Caco-2 (cell line): ENCODE measurements around the gene PLA2G2D. TPM values are rescaled to one million over a fixed set of nuclear protein-coding genes. Genes with fewer than 3 reads are reported as not detected.

Experiments used
- BruUV-seq: library from RNA; stranded (reverse); fragments of 400-500 nt; replicated peaks from 2 replicates; lab custom pipeline; 2021; lab: Mats Ljungman, UMichigan
- CTCF ChIA-PET: fragments of 300-600 bp; sonication (Branson Sonifier 250); formaldehyde crosslinking; loops from one replicate; lab custom pipeline; 2022; ENCODE audit warnings: antibody characterized with exemption; lab: Charles Lee
- POLR2A ChIA-PET: fragments of 300-600 bp; sonication (Branson Sonifier 250); formaldehyde crosslinking; loops from one replicate; lab custom pipeline; 2022; ENCODE audit warnings: antibody characterized with exemption; lab: Charles Lee
- DNase-seq, 2 experiments: peaks; one replicate each; pipeline versions ENCODE4 v3.0.0 to v3.0.0-alpha.2; 2020 to 2022
- H3K27me3 ChIP-seq: replicated peaks from 2 replicates; pipeline ENCODE4 v1.6.0; 2011; ENCODE audit warnings: low read length; ENCODE audit not compliant: control insufficient read depth, insufficient read depth
- H3K36me3 ChIP-seq: 2 replicates; pipeline ENCODE4 v1.5.1; 2011; ENCODE audit warnings: low read length; ENCODE audit not compliant: control insufficient read depth, insufficient read depth
- H3K4me1 ChIP-seq: fragments of 250-450 bp; sonication (Bioruptor Pico); 2 replicates; pipeline ENCODE4 v1.5.1; 2020; ENCODE audit warnings: mild to moderate bottlenecking
- H3K4me3 ChIP-seq: 2 replicates; pipeline ENCODE4 v1.5.1; 2011; ENCODE audit warnings: low read depth, mild to moderate bottlenecking, control low read depth, low read length
- H3K9me3 ChIP-seq: fragments of 250-450 bp; sonication (Bioruptor Pico); 2 replicates; pipeline ENCODE4 v1.5.1; 2020; ENCODE audit warnings: mild to moderate bottlenecking, moderate library complexity
- H3K27ac Mint-ChIP-seq: one replicate; pipeline ENCODE4 v1.8.0; 2022; ENCODE audit warnings: mixed read lengths; ENCODE audit not compliant: unreplicated experiment
- H3K27me3 Mint-ChIP-seq: one replicate; pipeline ENCODE4 v1.8.0; 2022; ENCODE audit warnings: mixed read lengths; ENCODE audit not compliant: insufficient read depth, unreplicated experiment
- H3K36me3 Mint-ChIP-seq: one replicate; pipeline ENCODE4 v1.8.0; 2022; ENCODE audit warnings: mild to moderate bottlenecking, mixed read lengths; ENCODE audit not compliant: insufficient read depth, unreplicated experiment
- H3K4me1 Mint-ChIP-seq: one replicate; pipeline ENCODE4 v1.8.0; 2022; ENCODE audit warnings: low read depth, mixed read lengths; ENCODE audit not compliant: unreplicated experiment
- H3K4me3 Mint-ChIP-seq: one replicate; pipeline ENCODE4 v1.8.0; 2022; ENCODE audit warnings: mild to moderate bottlenecking, moderate library complexity, mixed read lengths; ENCODE audit not compliant: unreplicated experiment
- H3K9me3 Mint-ChIP-seq: one replicate; pipeline ENCODE4 v1.8.0; 2022; ENCODE audit warnings: mixed read lengths; ENCODE audit not compliant: unreplicated experiment
- intact Hi-C: fragments of 100-400 bp; cut with micrococcal nuclease; formaldehyde crosslinking; loops from one replicate; pipeline ENCODE4 v1.10.0; 2022; ENCODE audit not compliant: unreplicated experiment
- total RNA-seq: library from RNA; stranded (reverse); gene quantifications from 2 replicates; pipeline ENCODE4 v1.2.3, GENCODE V29; 2022
- TF ChIP-seq, protein P1 (sequence below), 2 experiments: fragments of 200-600 bp in 1 of 2; IDR thresholded peaks; 1 replicate in 1 of 2; 2 replicates in 1 of 2; pipeline versions ENCODE4 v1.5.1 to v1.8.0; 2011 to 2022; ENCODE audit warnings: antibody characterized with exemption in 1 of 2, control low read depth in 1 of 2, inconsistent platforms in 1 of 2, low read depth in 1 of 2, low read length in 1 of 2, mild to moderate bottlenecking in 1 of 2, moderate library complexity in 1 of 2; ENCODE audit not compliant: insufficient read depth in 1 of 2, severe bottlenecking in 1 of 2, unreplicated experiment in 1 of 2

The PLA2G2D gene
- total RNA-seq, 1 experiment from 2014 or later = not detected

GRCh38 chr1:20141001-20141400 lies 21.7 kb upstream of the PLA2G2D start:
- ChIA-PET CTCF (no interaction called here), POLR2A (no interaction called here)
- TF ChIP-seq, protein P1, sequence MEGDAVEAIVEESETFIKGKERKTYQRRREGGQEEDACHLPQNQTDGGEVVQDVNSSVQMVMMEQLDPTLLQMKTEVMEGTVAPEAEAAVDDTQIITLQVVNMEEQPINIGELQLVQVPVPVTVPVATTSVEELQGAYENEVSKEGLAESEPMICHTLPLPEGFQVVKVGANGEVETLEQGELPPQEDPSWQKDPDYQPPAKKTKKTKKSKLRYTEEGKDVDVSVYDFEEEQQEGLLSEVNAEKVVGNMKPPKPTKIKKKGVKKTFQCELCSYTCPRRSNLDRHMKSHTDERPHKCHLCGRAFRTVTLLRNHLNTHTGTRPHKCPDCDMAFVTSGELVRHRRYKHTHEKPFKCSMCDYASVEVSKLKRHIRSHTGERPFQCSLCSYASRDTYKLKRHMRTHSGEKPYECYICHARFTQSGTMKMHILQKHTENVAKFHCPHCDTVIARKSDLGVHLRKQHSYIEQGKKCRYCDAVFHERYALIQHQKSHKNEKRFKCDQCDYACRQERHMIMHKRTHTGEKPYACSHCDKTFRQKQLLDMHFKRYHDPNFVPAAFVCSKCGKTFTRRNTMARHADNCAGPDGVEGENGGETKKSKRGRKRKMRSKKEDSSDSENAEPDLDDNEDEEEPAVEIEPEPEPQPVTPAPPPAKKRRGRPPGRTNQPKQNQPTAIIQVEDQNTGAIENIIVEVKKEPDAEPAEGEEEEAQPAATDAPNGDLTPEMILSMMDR (IDR thresholded peaks at IDR 0.05; ENCODE audit: insufficient read depth in 1 of 2, low read depth in 1 of 2, low read length in 1 of 2, severe bottlenecking in 1 of 2, unreplicated experiment in 1 of 2) = no peak
- H3K36me3 ChIP-seq = no peaks in the 10 kb centered on the region
- H3K4me3 Mint-ChIP-seq = no peak overlapping the region
- no peaks in the 10 kb centered on the region for H3K36me3 Mint-ChIP-seq
- no peaks in the 10 kb centered on the region for H3K4me1 Mint-ChIP-seq
- intact Hi-C loops = no loop called here
- H3K9me3 Mint-ChIP-seq = no peaks in the 10 kb centered on the region
- no peaks in the 10 kb centered on the region for H3K9me3 ChIP-seq
- BruUV-seq = no TSS peak
- no peak for DNase-seq
- H3K27me3 ChIP-seq = no peaks in the 10 kb centered on the region
- H3K4me3 ChIP-seq = no peak overlapping the region
- no peak overlapping the region for H3K27ac Mint-ChIP-seq
- H3K4me1 ChIP-seq = no peaks in the 10 kb centered on the region
- no peaks in the 10 kb centered on the region for H3K27me3 Mint-ChIP-seq

- no peaks in the 10 kb centered on the region for H3K4me1 Mint-ChIP-seq
- Histone ChIP-seq H3K4me3 (no peak overlapping the region), H3K9me3 (no peaks in the 10 kb centered on the region)
These were observed 20.7 kb upstream of the PLA2G2D start for GRCh38 chr1:20139776-20140612.

DNA sequence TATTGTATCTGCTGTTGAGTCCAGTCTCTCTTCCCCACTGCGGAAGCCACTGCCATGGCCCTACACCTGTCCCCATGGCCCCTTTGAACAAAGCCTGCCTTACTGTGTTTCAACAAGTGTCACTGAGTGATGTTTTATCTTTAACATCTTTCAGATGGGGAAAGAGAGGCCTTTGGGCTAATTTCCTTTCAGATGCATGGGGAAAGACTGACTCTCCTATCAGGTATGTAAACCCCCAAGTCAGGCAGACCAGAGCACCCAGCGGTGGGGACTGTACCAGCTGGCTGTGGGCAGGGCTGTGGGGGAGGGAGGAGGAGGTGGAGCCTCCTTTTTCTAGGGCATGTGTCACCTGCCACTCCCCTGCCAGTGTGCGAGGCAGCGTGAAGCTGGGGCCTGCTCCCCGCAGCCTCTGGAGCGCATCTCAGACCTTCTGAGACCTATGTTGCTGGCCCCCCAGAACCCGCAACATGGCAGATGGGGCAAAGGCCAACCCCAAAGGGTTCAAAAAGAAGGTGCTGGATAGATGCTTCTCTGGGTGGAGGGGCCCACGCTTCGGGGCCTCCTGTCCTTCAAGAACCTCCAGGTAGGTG lies 19.7 kb upstream of the PLA2G2D start, which contains the start of gene PLA2G2F:
TSS of gene PLA2G2F (plus strand) at position 363 of the 590 bp plus-strand sequence. CDS start at position 468, 105 bp downstream.
- TF ChIP-seq, protein P1 (IDR thresholded peaks at IDR 0.05; ENCODE audit: insufficient read depth in 1 of 2, low read depth in 1 of 2, low read length in 1 of 2, severe bottlenecking in 1 of 2, unreplicated experiment in 1 of 2) = no peak
- no peak for DNase-seq
- Mint-ChIP-seq H3K27ac (no peak within 1 kb of the TSS), H3K27me3 (no peaks in the 10 kb centered on the region), H3K4me3 (no peak within 1 kb of the TSS), H3K4me1 (no peaks in the 10 kb centered on the region), H3K9me3 (no peaks in the 10 kb centered on the region), H3K36me3 (no peaks in the 10 kb centered on the region)
- Histone ChIP-seq H3K4me1 (no peaks in the 10 kb centered on the region), H3K4me3 (no peak within 1 kb of the TSS), H3K9me3 (no peaks in the 10 kb centered on the region), H3K27me3 (no peaks in the 10 kb centered on the region), H3K36me3 (no peaks in the 10 kb centered on the region)
- intact Hi-C loops = no loop called here
- ChIA-PET POLR2A (no interaction called here), CTCF (no interaction called here)
- no TSS peak for BruUV-seq

More at GRCh38 chr1:20139776-20140612, 20.7 kb upstream of the PLA2G2D start:
- Mint-ChIP-seq H3K27ac (no peak overlapping the region), H3K36me3 (no peaks in the 10 kb centered on the region), H3K4me3 (no peak overlapping the region), H3K27me3 (no peaks in the 10 kb centered on the region), H3K9me3 (no peaks in the 10 kb centered on the region)
- H3K36me3 ChIP-seq = no peaks in the 10 kb centered on the region
- intact Hi-C loops = no loop called here
- TF ChIP-seq, protein P1 (IDR thresholded peaks at IDR 0.05; ENCODE audit: insufficient read depth in 1 of 2, low read depth in 1 of 2, low read length in 1 of 2, severe bottlenecking in 1 of 2, unreplicated experiment in 1 of 2) = no peak
- no TSS peak for BruUV-seq
- no peaks in the 10 kb centered on the region for H3K27me3 ChIP-seq
- DNase-seq = no peak
- CTCF ChIA-PET = no interaction called here
- H3K4me1 ChIP-seq = no peaks in the 10 kb centered on the region
- POLR2A ChIA-PET = no interaction called here
